GM12878 (cell line): Measurements from ENCODE around the gene TCF7L1. TPM values are rescaled to one million over a fixed set of nuclear protein-coding genes. Genes with fewer than 3 reads are reported as not detected.

Experiments
- ATAC-seq: fragments of 200-7000 bp; cut with Tn5 transposase; 3 replicates; pipeline ENCODE4 v1.9.1; 2020; ENCODE audit warnings: mild to moderate bottlenecking, moderate library complexity
- BruUV-seq: library from RNA; stranded (reverse); fragments of 400-500 nt; replicated peaks from 2 replicates; lab custom pipeline; 2021; lab: Mats Ljungman, UMichigan
- CTCF ChIA-PET: fragments of 300-600 bp; sonication (Branson Sonifier 250); formaldehyde crosslinking; extraction: SDS; loops from one replicate; lab custom pipeline; 2021; ENCODE audit warnings: inconsistent platforms; lab: Yijun Ruan, JAX
- POLR2A ChIA-PET: fragments of 350-600 bp; formaldehyde crosslinking; extraction: SDS; loops from one replicate; lab custom pipeline; 2021; ENCODE audit warnings: inconsistent platforms; lab: Charles Lee
- RAD21 ChIA-PET: fragments of 300-600 bp; sonication (Branson Sonifier 250); formaldehyde crosslinking; loops from one replicate; lab custom pipeline; 2023; ENCODE audit warnings: antibody characterized with exemption; ENCODE audit not compliant: unreplicated experiment; lab: Charles Lee
- SMC1A ChIA-PET: fragments of 300-600 bp; sonication (Branson Sonifier 250); formaldehyde crosslinking; loops from one replicate; lab custom pipeline; 2023; ENCODE audit not compliant: unreplicated experiment, uncharacterized antibody; lab: Charles Lee
- DNase-seq: peaks from one replicate; pipeline ENCODE4 v3.0.0-alpha.2; 2011; ENCODE audit warnings: low read depth, low spot score
- FAIRE-seq: peaks from 3 replicates; lab custom pipeline; 2011; peaks lifted over from hg19 to GRCh38; lab: Jason Lieb, UNC
- H2AFZ ChIP-seq: 2 replicates; pipeline ENCODE4 v1.6.0; 2011; ENCODE audit warnings: low read depth, low read length, control low read depth; ENCODE audit not compliant: control insufficient read depth
- H3K27ac ChIP-seq: 2 replicates; pipeline ENCODE4 v1.5.1; 2011; ENCODE audit warnings: control low read depth; ENCODE audit not compliant: control insufficient read depth, insufficient read depth
- H3K27me3 ChIP-seq, 2 experiments: replicated peaks in 1 of 2; 2 replicates each; pipeline versions ENCODE4 v1.6.0 to v1.6.1; 2011; ENCODE audit warnings: low read length in 1 of 2; ENCODE audit not compliant: control insufficient read depth in 2 of 2, insufficient read depth in 2 of 2
- H3K36me3 ChIP-seq, 2 experiments: 2 replicates each; pipeline ENCODE4 v1.5.1; 2011; ENCODE audit warnings: low read length in 1 of 2; ENCODE audit not compliant: control insufficient read depth in 2 of 2, insufficient read depth in 2 of 2
- H3K4me1 ChIP-seq: 2 replicates; pipeline ENCODE4 v1.6.1; 2011; ENCODE audit warnings: mild to moderate bottlenecking, low read length, moderate library complexity, mixed read lengths; ENCODE audit not compliant: control insufficient read depth, insufficient read depth
- H3K4me2 ChIP-seq: 2 replicates; pipeline ENCODE4 v1.6.0; 2011; ENCODE audit warnings: control low read depth; ENCODE audit not compliant: control insufficient read depth, insufficient read depth
- H3K4me3 ChIP-seq: fragments of 200-600 bp; sonication (generic); 2 replicates; pipeline ENCODE4 v1.5.1; 2016
- H3K79me2 ChIP-seq: 2 replicates; pipeline ENCODE4 v1.6.0; 2011; ENCODE audit warnings: low read length; ENCODE audit not compliant: control insufficient read depth, insufficient read depth
- H3K9ac ChIP-seq: 2 replicates; pipeline ENCODE4 v1.8.0; 2011; ENCODE audit warnings: low read length, control low read depth, mixed read lengths; ENCODE audit not compliant: control insufficient read depth, insufficient read depth
- H3K9me3 ChIP-seq: replicated peaks from 3 replicates; pipeline ENCODE4 v1.5.1; 2011; ENCODE audit warnings: mild to moderate bottlenecking, low read length; ENCODE audit not compliant: control insufficient read depth, insufficient read depth
- H4K20me1 ChIP-seq: 2 replicates; pipeline ENCODE4 v1.6.0; 2011; ENCODE audit not compliant: control insufficient read depth, insufficient read depth
- FOXM1 ChIP-seq: IDR thresholded peaks from 2 replicates; pipeline ENCODE4 v1.6.1; 2012; ENCODE audit warnings: low read depth, mild to moderate bottlenecking, inconsistent platforms, low read length, moderate library complexity
- KAT2A ChIP-seq: conservative IDR thresholded peaks from 2 replicates; pipeline ENCODE4 v1.6.1; 2011; ENCODE audit warnings: low read depth, low read length; ENCODE audit not compliant: control insufficient read depth
- MXI1 ChIP-seq: fragments of 150-350 bp; IDR thresholded peaks from 2 replicates; pipeline ENCODE4 v1.6.1; 2011; ENCODE audit warnings: low read depth, mild to moderate bottlenecking, inconsistent platforms, low read length, improper control_type of control experiment
- MYC ChIP-seq: IDR thresholded peaks from 2 replicates; pipeline ENCODE4 v1.6.1; 2011; ENCODE audit warnings: mild to moderate bottlenecking, low read length, moderate library complexity, inconsistent platforms; ENCODE audit not compliant: insufficient read depth, insufficient replicate concordance, insufficient read length, severe bottlenecking
- NR2C1 ChIP-seq: fragments of 450-650 bp; IDR thresholded peaks from 2 replicates; pipeline ENCODE4 v1.6.1; 2017; ENCODE audit warnings: antibody characterized with exemption, mild to moderate bottlenecking, moderate library complexity
- POLR2AphosphoS2 ChIP-seq: IDR thresholded peaks from 2 replicates; pipeline ENCODE4 v1.6.1; 2011; ENCODE audit warnings: low read depth, mild to moderate bottlenecking, low read length, improper control_type of control experiment, moderate library complexity
- RBBP5 ChIP-seq: fragments of 200-600 bp; sonication (generic); conservative IDR thresholded peaks from 2 replicates; pipeline ENCODE4 v1.6.1; 2016
- RFX5 ChIP-seq: IDR thresholded peaks from 2 replicates; pipeline ENCODE4 v1.6.1; 2011; ENCODE audit warnings: low read depth, low read length, improper control_type of control experiment
- ZZZ3 ChIP-seq: IDR thresholded peaks from 2 replicates; pipeline ENCODE4 v1.6.1; 2011; ENCODE audit warnings: low read depth; ENCODE audit not compliant: control insufficient read depth, insufficient read length
- WGBS: methylation state at CpG from one replicate; pipeline ENCODE4 v1.1.6; 2016; ENCODE audit warnings: low lambda C conversion rate; ENCODE audit not compliant: insufficient replicate concordance, insufficient coverage; ENCODE audit errors: missing lambda C conversion rate; 5-methylcytosine and 5-hydroxymethylcytosine counted together
- in situ Hi-C: fragments of 300-500 bp; cut with MboI; formaldehyde crosslinking; loops from 9 replicates; pipeline ENCODE4 v1.14.3; 2018; ENCODE audit warnings: mixed read lengths
- intact Hi-C: fragments of 100-400 bp; cut with micrococcal nuclease; formaldehyde crosslinking; loops from one replicate; pipeline ENCODE4 v1.14.2; 2022; ENCODE audit not compliant: unreplicated experiment
- polyA plus RNA-seq, 11 experiments: library from polyadenylated mRNA; depleted of rRNA in 4 of 11; unstranded in 6 of 11; stranded (reverse) in 5 of 11; fragments of >200 nt; fragmentation: Nextera tagmentation in 4 of 11; fragmentation: Illumina TruSeq in 1 of 11; extraction: Ambion mirVana in 4 of 11; extraction: Trizol in 1 of 11; gene quantifications; 1 replicate in 1 of 11; 2 replicates in 10 of 11; pipeline versions ENCODE4 v1.2.1 to v1.2.3, GENCODE V29; 2011 to 2016; ENCODE audit warnings: inconsistent platforms in 2 of 11, missing spikeins in 2 of 11, low read depth in 1 of 11
- total RNA-seq, 4 experiments: library from RNA; depleted of rRNA in 3 of 4; stranded (reverse); fragments of >200 nt in 3 of 4; fragmentation: Illumina TruSeq in 1 of 4; extraction: Trizol in 1 of 4; gene quantifications; 2 replicates each; pipeline versions ENCODE4 v1.2.1 to v1.2.3, GENCODE V29; 2013 to 2021

The TCF7L1 gene
- total and polyA plus RNA-seq, 10 of the 15 experiments (the other 5 are each of a cell fraction or from before 2014, with no cell fraction given), result 0.03 to 0.11 (median 0.10) TPM; not detected in 7

DNA sequence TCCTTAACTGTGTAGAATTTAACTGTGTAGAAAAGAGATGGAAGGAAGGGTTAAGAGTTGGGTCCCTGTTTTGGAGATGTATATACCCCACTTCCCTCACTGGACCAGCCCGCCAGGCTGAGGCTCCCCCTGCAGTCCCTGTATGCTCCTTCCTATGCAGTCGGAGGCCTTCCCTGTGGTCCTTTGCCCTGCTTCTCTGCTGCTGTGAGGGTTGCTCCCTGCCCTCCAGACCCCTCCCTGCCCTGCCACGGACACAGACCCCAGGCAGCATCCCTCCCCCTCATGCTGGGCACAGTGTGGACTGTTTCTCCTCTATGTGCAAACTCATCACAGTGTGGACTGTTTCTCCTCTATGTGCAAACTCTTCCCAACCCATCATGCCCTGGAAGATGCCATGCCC, 105.9 kb downstream of the TCF7L1 start (continued):
- TF ChIP-seq ZZZ3, result no peak

DNA sequence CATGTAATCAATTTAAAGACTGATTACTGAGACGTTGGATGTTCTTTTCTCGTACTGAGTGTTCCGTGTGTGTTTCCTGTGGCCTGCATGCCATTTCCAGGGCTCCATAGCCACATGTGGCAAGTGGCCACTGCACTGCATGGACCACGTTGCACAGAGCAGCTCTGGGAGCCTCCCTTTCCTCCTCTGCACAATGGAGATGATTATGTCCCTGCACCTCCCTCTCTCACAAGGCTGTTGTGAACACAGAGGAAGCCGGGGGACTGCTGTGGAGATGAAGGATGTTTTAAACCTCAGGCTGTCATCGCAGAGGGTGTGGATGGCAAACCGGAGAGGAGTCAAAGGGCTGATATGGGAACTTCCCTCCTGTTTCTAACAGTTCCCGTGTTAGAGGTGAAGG, 106.9 kb downstream of the TCF7L1 start:
- Histone ChIP-seq H3K9me3 (no peaks in the 10 kb centered on the region), H3K4me2 (no peak overlapping the region), H4K20me1 (no peaks in the 10 kb centered on the region), H3K27ac (no peak overlapping the region), H3K36me3 (no peaks in the 10 kb centered on the region), H3K4me1 (no peaks in the 10 kb centered on the region), H2AFZ (no peak overlapping the region)
- no peak for DNase-seq
- no TSS peak for BruUV-seq
- in situ Hi-C loops, result no loop called here
- RAD21 ChIA-PET, result interaction anchor here (0.7 kb wide), 1 partner anchor 412 kb away, joined by 4 read pairs; no protein-coding TSS in a partner anchor
- SMC1A ChIA-PET, result no interaction called here
- no peak for ATAC-seq
- WGBS, result 40% methylated on average over 8 of the region's 8 CpGs
- FAIRE-seq, result no peak
- CTCF ChIA-PET, result no interaction called here
- POLR2A ChIA-PET, result no interaction called here
- TF ChIP-seq KAT2A (no peak), RFX5 (no peak), MYC (no peak), FOXM1 (no peak), POLR2AphosphoS2 (no peak)
- TF ChIP-seq, all 136 proteins: peak for 0
- Histone ChIP-seq H3K9ac (no peak overlapping the region), H3K4me3 (no peak overlapping the region), H3K79me2 (no peaks in the 10 kb centered on the region), H3K27me3 (no peaks in the 10 kb centered on the region; a peak in 1 of 4 replicates)
- intact Hi-C loops, result no loop called here

DNA sequence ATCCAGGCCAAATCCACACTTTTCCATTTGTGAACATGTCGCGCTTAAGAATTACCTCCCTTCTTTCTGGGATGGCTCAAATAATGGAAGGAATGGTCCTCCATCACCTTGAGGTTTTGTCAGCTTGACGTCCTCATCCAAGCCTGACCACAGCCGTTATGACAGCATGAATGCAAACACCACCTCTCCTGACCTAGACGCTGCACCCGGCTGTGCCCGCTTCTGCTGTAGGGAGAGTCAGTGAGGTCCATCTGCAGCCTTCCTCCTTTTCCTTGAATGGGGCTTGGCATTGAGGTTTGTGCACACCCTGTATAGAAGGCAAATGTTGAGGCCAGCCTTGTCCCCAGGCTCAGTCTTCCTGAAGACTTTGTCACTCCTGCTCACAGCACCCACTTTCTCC, 109.1 kb downstream of the TCF7L1 start:
- ChIA-PET CTCF (no interaction called here), SMC1A (no interaction called here), POLR2A (no interaction called here), RAD21 (no interaction called here)
- Histone ChIP-seq H3K79me2 (no peaks in the 10 kb centered on the region), H2AFZ (no peak overlapping the region), H3K4me3 (no peak overlapping the region), H3K4me1 (no peaks in the 10 kb centered on the region), H4K20me1 (no peaks in the 10 kb centered on the region), H3K9ac (no peak overlapping the region), H3K4me2 (no peak overlapping the region), H3K27me3 (peaks cover 0 to 2% of the 10 kb centered on the region in 2 experiments; a peak in 3 of 4 replicates), H3K9me3 (no peaks in the 10 kb centered on the region), H3K36me3 (no peaks in the 10 kb centered on the region), H3K27ac (no peak overlapping the region)
- no peak for FAIRE-seq
- TF ChIP-seq MYC, result no peak
- TF ChIP-seq RBBP5, result no peak
- no peak for TF ChIP-seq MXI1
- TF ChIP-seq NR2C1, result no peak
- no peak for TF ChIP-seq FOXM1
- DNase-seq, result no peak
- intact Hi-C loops, result no loop called here
- 70% methylated on average over 7 of the region's 7 CpGs for WGBS
- no peak for ATAC-seq
- in situ Hi-C loops, result no loop called here
- BruUV-seq, result no TSS peak
